Stomach (tissue), 4 donors: ENCODE data around the gene UBAC2.

Experiments
- CTCF ChIP-seq, 7 experiments: fragments of 450-650 bp in 4 of 7; fragments of 200-600 bp in 3 of 7; sonication (generic) in 3 of 7; IDR thresholded peaks; one replicate each; pipeline ENCODE4 v1.5.1; 2016 to 2019; ENCODE audit warnings: antibody characterized with exemption in 7 of 7, control low read depth in 2 of 7, mild to moderate bottlenecking in 1 of 7
- POLR2A ChIP-seq, 4 donors: fragments of 450-650 bp; IDR thresholded peaks; one replicate each; pipeline ENCODE4 v1.6.1; 2016; ENCODE audit warnings: antibody characterized with exemption in 4 of 4, control low read depth in 2 of 4, mild to moderate bottlenecking in 1 of 4, moderate library complexity in 1 of 4

GRCh38 chr13:99161512-99161911 is 39.1 kb upstream of the UBAC2 start:
- TF ChIP-seq CTCF (IDR thresholded peaks at IDR 0.05), result no peak
- no peak for TF ChIP-seq POLR2A (IDR thresholded peaks at IDR 0.05)
